ENCODE measurements around the gene SNX33.

GRCh38 chr15:75620841-75621391 is 26.8 kb upstream of the SNX33 start:
- TF ChIP-seq CTCF (IDR thresholded peaks at IDR 0.05; ENCODE audit: insufficient read depth, low read length, poor library complexity, severe bottlenecking) (no peak), EZH2phosphoT487 (conservative IDR thresholded peaks at IDR 0.05; ENCODE audit: low read length) (no peak)

Measured in SU-DHL-6 (cell line).